Measurements from ENCODE around the gene ZBTB12. TPM values are rescaled to one million over a fixed set of nuclear protein-coding genes. Genes with fewer than 3 reads are reported as not detected.

ZBTB12 gene
- total RNA-seq, 1 experiment from 2014 or later, result 16.2 TPM

GRCh38 chr6:31919624-31920303 lies 17.9 kb upstream of the ZBTB12 start:
- POLR2A ChIA-PET (ENCODE audit: unreplicated experiment), result interaction anchor here (0.5 to 0.6 kb wide), 2 partner anchors 33 to 424 kb away, joined by 4 to 8 read pairs; no protein-coding TSS in a partner anchor

DNA sequence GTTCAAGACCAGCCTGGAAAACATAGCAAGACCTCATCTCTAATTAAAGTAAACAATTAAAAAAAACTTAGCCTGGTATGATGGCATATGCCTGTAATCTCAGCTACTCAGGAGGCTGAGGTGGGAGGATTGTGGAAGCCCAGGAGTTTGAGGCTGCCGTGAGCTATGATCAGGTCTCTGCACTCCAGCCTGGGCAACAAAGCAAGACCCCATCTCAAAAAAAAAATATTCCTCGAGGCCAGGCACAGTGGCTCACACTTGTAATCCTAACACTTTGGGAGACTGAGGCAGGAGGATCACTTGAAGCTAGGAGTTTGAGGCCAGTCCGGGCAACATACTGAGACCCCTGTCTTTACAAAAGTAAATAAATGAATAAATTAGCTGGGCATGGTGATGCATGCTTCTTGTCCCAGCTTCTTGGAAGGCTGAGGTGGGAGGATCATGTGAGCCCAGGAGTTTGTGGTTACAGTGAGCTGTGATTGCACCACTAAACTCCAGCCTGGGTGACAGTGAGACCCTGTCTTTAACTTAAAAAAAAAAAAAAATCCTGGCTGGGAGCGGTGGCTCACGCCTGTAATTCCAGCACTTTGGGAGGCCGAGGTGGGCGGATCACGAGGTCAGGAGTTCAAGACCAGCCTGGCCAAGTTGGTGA lies 16.3 kb upstream of the ZBTB12 start:
- Histone ChIP-seq H3K27ac (no peak overlapping the region), H3K9me3 (ENCODE audit: insufficient read depth, low read depth) (no peaks in the 10 kb centered on the region), H3K9me2 (ENCODE audit: insufficient read depth) (no peaks in the 10 kb centered on the region), H3K4me2 (no peak overlapping the region), H3F3A (ENCODE audit: insufficient read depth, low read depth) (peaks cover 15% of the 10 kb centered on the region; the same call in 1 of the 2 replicates), H3K36me3 (ENCODE audit: low read depth) (no peaks in the 10 kb centered on the region), H2AFZ (no peak overlapping the region), H4K20me1 (ENCODE audit: insufficient read depth) (no peaks in the 10 kb centered on the region), H3K4me1 (replicated peaks; ENCODE audit: insufficient read depth) (peaks cover 5% of the 10 kb centered on the region; the same call in 1 of the 2 replicates), H3K4me3 (no peak overlapping the region), H3K27me3 (ENCODE audit: insufficient read depth, low read depth) (no peaks in the 10 kb centered on the region), H3K79me2 (ENCODE audit: low read depth) (no peaks in the 10 kb centered on the region)
- TF ChIP-seq, protein P1, sequence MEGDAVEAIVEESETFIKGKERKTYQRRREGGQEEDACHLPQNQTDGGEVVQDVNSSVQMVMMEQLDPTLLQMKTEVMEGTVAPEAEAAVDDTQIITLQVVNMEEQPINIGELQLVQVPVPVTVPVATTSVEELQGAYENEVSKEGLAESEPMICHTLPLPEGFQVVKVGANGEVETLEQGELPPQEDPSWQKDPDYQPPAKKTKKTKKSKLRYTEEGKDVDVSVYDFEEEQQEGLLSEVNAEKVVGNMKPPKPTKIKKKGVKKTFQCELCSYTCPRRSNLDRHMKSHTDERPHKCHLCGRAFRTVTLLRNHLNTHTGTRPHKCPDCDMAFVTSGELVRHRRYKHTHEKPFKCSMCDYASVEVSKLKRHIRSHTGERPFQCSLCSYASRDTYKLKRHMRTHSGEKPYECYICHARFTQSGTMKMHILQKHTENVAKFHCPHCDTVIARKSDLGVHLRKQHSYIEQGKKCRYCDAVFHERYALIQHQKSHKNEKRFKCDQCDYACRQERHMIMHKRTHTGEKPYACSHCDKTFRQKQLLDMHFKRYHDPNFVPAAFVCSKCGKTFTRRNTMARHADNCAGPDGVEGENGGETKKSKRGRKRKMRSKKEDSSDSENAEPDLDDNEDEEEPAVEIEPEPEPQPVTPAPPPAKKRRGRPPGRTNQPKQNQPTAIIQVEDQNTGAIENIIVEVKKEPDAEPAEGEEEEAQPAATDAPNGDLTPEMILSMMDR (conservative IDR thresholded peaks at IDR 0.05), result no peak
- intact Hi-C loops (cut with micrococcal nuclease; ENCODE audit: unreplicated experiment), result no loop called here
- POLR2A ChIA-PET (ENCODE audit: unreplicated experiment), result no interaction called here
- CTCF ChIA-PET, result no interaction called here
- no peak for DNase-seq
- no TSS peak for BruUV-seq (replicated peaks)

More at GRCh38 chr6:31919624-31920303, 17.9 kb upstream of the ZBTB12 start:
- Histone ChIP-seq H3F3A (ENCODE audit: insufficient read depth, low read depth) (peaks cover 15% of the 10 kb centered on the region; the same call in 1 of the 2 replicates), H3K4me3 (no peak overlapping the region), H2AFZ (no peak overlapping the region), H3K9me3 (ENCODE audit: insufficient read depth, low read depth) (no peaks in the 10 kb centered on the region), H3K9me2 (ENCODE audit: insufficient read depth) (no peaks in the 10 kb centered on the region), H3K4me1 (replicated peaks; ENCODE audit: insufficient read depth) (peaks cover 5% of the 10 kb centered on the region; the same call in 1 of the 2 replicates), H4K20me1 (ENCODE audit: insufficient read depth) (no peaks in the 10 kb centered on the region), H3K79me2 (ENCODE audit: low read depth) (no peaks in the 10 kb centered on the region), H3K4me2 (no peak overlapping the region), H3K36me3 (ENCODE audit: low read depth) (no peaks in the 10 kb centered on the region), H3K27me3 (ENCODE audit: insufficient read depth, low read depth) (no peaks in the 10 kb centered on the region), H3K27ac (no peak overlapping the region)
- DNase-seq, result peak; percentile 48 to 64
- intact Hi-C loops (cut with micrococcal nuclease; ENCODE audit: unreplicated experiment), result no loop called here
- CTCF ChIA-PET, result interaction anchor here (0.6 to 0.7 kb wide), 2 partner anchors 32 to 327 kb away, joined by 4 to 5 read pairs; partner anchors contain the start of gene NCR3
- no peak for TF ChIP-seq EZH2 (IDR thresholded peaks at IDR 0.05; ENCODE audit: low read depth)
- TF ChIP-seq, protein P1 (conservative IDR thresholded peaks at IDR 0.05), result no peak
- BruUV-seq (replicated peaks), result no TSS peak

DNA sequence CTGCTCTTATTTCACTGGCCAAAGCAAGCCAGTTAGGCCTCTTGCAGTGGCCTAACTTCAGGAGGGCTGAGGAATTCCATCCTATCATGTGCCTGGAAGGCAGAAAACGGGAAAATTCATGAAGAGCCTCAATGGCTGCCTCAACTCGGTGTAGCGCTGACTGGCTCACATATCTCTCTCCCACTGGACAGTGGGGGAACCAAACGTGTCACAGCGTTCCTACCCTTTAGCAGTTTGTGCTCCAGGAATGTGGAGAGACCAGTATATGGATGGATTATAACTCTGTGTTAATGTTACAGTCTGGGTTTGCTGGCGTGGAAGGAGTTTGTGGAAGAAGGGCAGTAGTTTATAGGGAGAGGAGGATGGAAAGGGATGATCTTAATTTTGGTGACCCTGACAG lies 13.9 kb upstream of the ZBTB12 start:
- H3K9me3 ChIP-seq (ENCODE audit: insufficient read depth, low read depth), result no peaks in the 10 kb centered on the region
- DNase-seq, result no peak
- no peak overlapping the region for H3K4me3 ChIP-seq
- H3K27ac ChIP-seq, result no peak overlapping the region
- no peaks in the 10 kb centered on the region for H3K9me2 ChIP-seq (ENCODE audit: insufficient read depth)
- no peaks in the 10 kb centered on the region for H3K36me3 ChIP-seq (ENCODE audit: low read depth)
- BruUV-seq (replicated peaks), result no TSS peak
- intact Hi-C loops (cut with micrococcal nuclease; ENCODE audit: unreplicated experiment), result no loop called here
- H4K20me1 ChIP-seq (ENCODE audit: insufficient read depth), result no peaks in the 10 kb centered on the region
- no peak for TF ChIP-seq EZH2 (IDR thresholded peaks at IDR 0.05; ENCODE audit: low read depth)
- TF ChIP-seq, protein P1 (conservative IDR thresholded peaks at IDR 0.05), result no peak
- CTCF ChIA-PET, result no interaction called here
- H2AFZ ChIP-seq, result no peak overlapping the region
- H3K4me1 ChIP-seq (replicated peaks; ENCODE audit: insufficient read depth), result peaks cover 15% of the 10 kb centered on the region
- H3K4me2 ChIP-seq, result no peak overlapping the region
- POLR2A ChIA-PET (ENCODE audit: unreplicated experiment), result no interaction called here
- H3F3A ChIP-seq (ENCODE audit: insufficient read depth, low read depth), result peaks cover 21% of the 10 kb centered on the region
- no peaks in the 10 kb centered on the region for H3K79me2 ChIP-seq (ENCODE audit: low read depth)
- no peaks in the 10 kb centered on the region for H3K27me3 ChIP-seq (ENCODE audit: insufficient read depth, low read depth)

Measured in PC-9 (cell line).